GM12878 (cell line): ENCODE measurements around the gene CD7. TPM values are rescaled to one million over a fixed set of nuclear protein-coding genes. Genes with fewer than 3 reads are reported as not detected.

Experiments used
- ATAC-seq: fragments of 200-7000 bp; cut with Tn5 transposase; 3 replicates; pipeline ENCODE4 v1.9.1; 2020; ENCODE audit warnings: mild to moderate bottlenecking, moderate library complexity
- BruUV-seq: library from RNA; stranded (reverse); fragments of 400-500 nt; replicated peaks from 2 replicates; lab custom pipeline; 2021; lab: Mats Ljungman, UMichigan
- CTCF ChIA-PET: fragments of 300-600 bp; sonication (Branson Sonifier 250); formaldehyde crosslinking; extraction: SDS; loops from one replicate; lab custom pipeline; 2021; ENCODE audit warnings: inconsistent platforms; lab: Yijun Ruan, JAX
- POLR2A ChIA-PET: fragments of 350-600 bp; formaldehyde crosslinking; extraction: SDS; loops from one replicate; lab custom pipeline; 2021; ENCODE audit warnings: inconsistent platforms; lab: Charles Lee
- RAD21 ChIA-PET: fragments of 300-600 bp; sonication (Branson Sonifier 250); formaldehyde crosslinking; loops from one replicate; lab custom pipeline; 2023; ENCODE audit warnings: antibody characterized with exemption; ENCODE audit not compliant: unreplicated experiment; lab: Charles Lee
- SMC1A ChIA-PET: fragments of 300-600 bp; sonication (Branson Sonifier 250); formaldehyde crosslinking; loops from one replicate; lab custom pipeline; 2023; ENCODE audit not compliant: unreplicated experiment, uncharacterized antibody; lab: Charles Lee
- DNase-seq: peaks from one replicate; pipeline ENCODE4 v3.0.0-alpha.2; 2011; ENCODE audit warnings: low read depth, low spot score
- FAIRE-seq: peaks from 3 replicates; lab custom pipeline; 2011; peaks lifted over from hg19 to GRCh38; lab: Jason Lieb, UNC
- H2AFZ ChIP-seq: 2 replicates; pipeline ENCODE4 v1.6.0; 2011; ENCODE audit warnings: low read depth, low read length, control low read depth; ENCODE audit not compliant: control insufficient read depth
- H3K27ac ChIP-seq: 2 replicates; pipeline ENCODE4 v1.5.1; 2011; ENCODE audit warnings: control low read depth; ENCODE audit not compliant: control insufficient read depth, insufficient read depth
- H3K27me3 ChIP-seq, 2 experiments: replicated peaks in 1 of 2; 2 replicates each; pipeline versions ENCODE4 v1.6.0 to v1.6.1; 2011; ENCODE audit warnings: low read length in 1 of 2; ENCODE audit not compliant: control insufficient read depth in 2 of 2, insufficient read depth in 2 of 2
- H3K36me3 ChIP-seq, 2 experiments: 2 replicates each; pipeline ENCODE4 v1.5.1; 2011; ENCODE audit warnings: low read length in 1 of 2; ENCODE audit not compliant: control insufficient read depth in 2 of 2, insufficient read depth in 2 of 2
- H3K4me1 ChIP-seq: 2 replicates; pipeline ENCODE4 v1.6.1; 2011; ENCODE audit warnings: mild to moderate bottlenecking, low read length, moderate library complexity, mixed read lengths; ENCODE audit not compliant: control insufficient read depth, insufficient read depth
- H3K4me2 ChIP-seq: 2 replicates; pipeline ENCODE4 v1.6.0; 2011; ENCODE audit warnings: control low read depth; ENCODE audit not compliant: control insufficient read depth, insufficient read depth
- H3K4me3 ChIP-seq: fragments of 200-600 bp; sonication (generic); 2 replicates; pipeline ENCODE4 v1.5.1; 2016
- H3K79me2 ChIP-seq: 2 replicates; pipeline ENCODE4 v1.6.0; 2011; ENCODE audit warnings: low read length; ENCODE audit not compliant: control insufficient read depth, insufficient read depth
- H3K9ac ChIP-seq: 2 replicates; pipeline ENCODE4 v1.8.0; 2011; ENCODE audit warnings: low read length, control low read depth, mixed read lengths; ENCODE audit not compliant: control insufficient read depth, insufficient read depth
- H3K9me3 ChIP-seq: replicated peaks from 3 replicates; pipeline ENCODE4 v1.5.1; 2011; ENCODE audit warnings: mild to moderate bottlenecking, low read length; ENCODE audit not compliant: control insufficient read depth, insufficient read depth
- H4K20me1 ChIP-seq: 2 replicates; pipeline ENCODE4 v1.6.0; 2011; ENCODE audit not compliant: control insufficient read depth, insufficient read depth
- BHLHE40 ChIP-seq, 2 experiments: fragments of 450-650 bp in 1 of 2; IDR thresholded peaks; 2 replicates each; pipeline ENCODE4 v1.6.1; 2011 to 2017; ENCODE audit warnings: low read depth in 2 of 2, borderline replicate concordance in 1 of 2, improper control_type of control experiment in 1 of 2, low read length in 1 of 2, mild to moderate bottlenecking in 1 of 2
- DPF2 ChIP-seq: fragments of 450-650 bp; IDR thresholded peaks from 2 replicates; pipeline ENCODE4 v1.6.1; 2017; ENCODE audit warnings: mild to moderate bottlenecking
- IKZF1 ChIP-seq: fragments of 450-650 bp; conservative IDR thresholded peaks from 2 replicates; pipeline ENCODE4 v1.6.1; 2017; ENCODE audit warnings: antibody characterized with exemption, mild to moderate bottlenecking
- SMARCA5 ChIP-seq: fragments of 450-650 bp; IDR thresholded peaks from 2 replicates; pipeline ENCODE4 v1.6.1; 2017; ENCODE audit warnings: mild to moderate bottlenecking
- WGBS: methylation state at CpG from one replicate; pipeline ENCODE4 v1.1.6; 2016; ENCODE audit warnings: low lambda C conversion rate; ENCODE audit not compliant: insufficient replicate concordance, insufficient coverage; ENCODE audit errors: missing lambda C conversion rate; 5-methylcytosine and 5-hydroxymethylcytosine counted together
- in situ Hi-C: fragments of 300-500 bp; cut with MboI; formaldehyde crosslinking; loops from 9 replicates; pipeline ENCODE4 v1.14.3; 2018; ENCODE audit warnings: mixed read lengths
- intact Hi-C: fragments of 100-400 bp; cut with micrococcal nuclease; formaldehyde crosslinking; loops from one replicate; pipeline ENCODE4 v1.14.2; 2022; ENCODE audit not compliant: unreplicated experiment
- polyA plus RNA-seq, 11 experiments: library from polyadenylated mRNA; depleted of rRNA in 4 of 11; unstranded in 6 of 11; stranded (reverse) in 5 of 11; fragments of >200 nt; fragmentation: Nextera tagmentation in 4 of 11; fragmentation: Illumina TruSeq in 1 of 11; extraction: Ambion mirVana in 4 of 11; extraction: Trizol in 1 of 11; gene quantifications; 1 replicate in 1 of 11; 2 replicates in 10 of 11; pipeline versions ENCODE4 v1.2.1 to v1.2.3, GENCODE V29; 2011 to 2016; ENCODE audit warnings: inconsistent platforms in 2 of 11, missing spikeins in 2 of 11, low read depth in 1 of 11
- total RNA-seq, 4 experiments: library from RNA; depleted of rRNA in 3 of 4; stranded (reverse); fragments of >200 nt in 3 of 4; fragmentation: Illumina TruSeq in 1 of 4; extraction: Trizol in 1 of 4; gene quantifications; 2 replicates each; pipeline versions ENCODE4 v1.2.1 to v1.2.3, GENCODE V29; 2013 to 2021
- TF ChIP-seq, protein P1 (sequence below): IDR thresholded peaks from 2 replicates; pipeline ENCODE4 v1.6.1; 2012; ENCODE audit warnings: low read depth, low read length, improper control_type of control experiment

Gene CD7
- total and polyA plus RNA-seq, 10 of the 15 experiments (the other 5 are each of a cell fraction or from before 2014, with no cell fraction given): 0.33 TPM; not detected in 9

- TF ChIP-seq SMARCA5 (peak; percentile 70; the same call in 1 of the 2 replicates), IKZF1 (peak; percentile 56; the same call in 1 of the 2 replicates), BHLHE40 (IDR thresholded peaks at IDR 0.05; ENCODE audit: borderline replicate concordance in 1 of 2, low read depth in 2 of 2, low read length in 1 of 2) (no peak), DPF2 (peak; percentile 2; the same call in 1 of the 2 replicates)
- TF ChIP-seq, protein P1, sequence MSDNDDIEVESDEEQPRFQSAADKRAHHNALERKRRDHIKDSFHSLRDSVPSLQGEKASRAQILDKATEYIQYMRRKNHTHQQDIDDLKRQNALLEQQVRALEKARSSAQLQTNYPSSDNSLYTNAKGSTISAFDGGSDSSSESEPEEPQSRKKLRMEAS: 0 out of 2 replicates have a peak, but pooled peaks have one; percentile 5
- BruUV-seq: no TSS peak
- ChIA-PET RAD21 (interaction anchor here (0.7 to 7.9 kb wide), 12 partner anchors 11 to 193 kb away, joined by 3 to 77 read pairs (median 4); partner anchors contain the start of gene CSNK1D), SMC1A (interaction anchor here (0.6 to 5.1 kb wide), 11 partner anchors 14 to 176 kb away, joined by 3 to 42 read pairs (median 9); partner anchors contain the start of gene SLC16A3), POLR2A (interaction anchor here (1.0 to 3.0 kb wide), 14 partner anchors 15 to 208 kb away, joined by 3 to 20 read pairs (median 4); partner anchors contain the start of genes CCDC57, CD7, CSNK1D and SLC16A3), CTCF (interaction anchor here (1.5 to 8.7 kb wide), 8 partner anchors 25 to 121 kb away, joined by 3 to 94 read pairs (median 10); no protein-coding TSS in a partner anchor)
- H3K9me3 ChIP-seq: no peaks in the 10 kb centered on the region
- H3K4me2 ChIP-seq: peak overlapping the region; percentile 91
- WGBS: 63% methylated on average over 27 of the region's 27 CpGs
- FAIRE-seq (no peak), DNase-seq (no peak), ATAC-seq (no peak)
- H3K27ac ChIP-seq: 0 out of 2 replicates have a peak overlapping the region, but pooled peaks have one; percentile 80
- no peaks in the 10 kb centered on the region for H3K36me3 ChIP-seq
- peak overlapping the region; percentile 79 for H3K4me3 ChIP-seq
- no peaks in the 10 kb centered on the region for H3K79me2 ChIP-seq
- peak overlapping the region; percentile 85 for H2AFZ ChIP-seq
- in situ Hi-C loops: no loop called here
- intact Hi-C loops: no loop called here
- H3K27me3 ChIP-seq: no peaks in the 10 kb centered on the region
- H3K4me1 ChIP-seq: peaks cover 43% of the 10 kb centered on the region
- H4K20me1 ChIP-seq: no peaks in the 10 kb centered on the region
- peak overlapping the region; percentile 90 for H3K9ac ChIP-seq
These were observed 18.6 kb downstream of the CD7 start for GRCh38 chr17:82298538-82299421.
